K562 (cell line): ENCODE results near the gene RPS10. TPM values are rescaled to one million over a fixed set of nuclear protein-coding genes. Genes with fewer than 3 reads are reported as not detected.

Source experiments
- ARID1B ChIP-seq: fragments of 450-650 bp; IDR thresholded peaks from 2 replicates; pipeline ENCODE4 v1.6.1; 2016; ENCODE audit warnings: antibody characterized with exemption, mild to moderate bottlenecking, inconsistent platforms
- CLOCK ChIP-seq: fragments of 250-450 bp; sonication (Bioruptor Pico); IDR thresholded peaks from 2 replicates; pipeline ENCODE4 v1.4.0; 2020; ENCODE audit warnings: mild to moderate bottlenecking, moderate library complexity, borderline replicate concordance
- CTCFL ChIP-seq: IDR thresholded peaks from 2 replicates; pipeline ENCODE4 v1.6.1; 2011; ENCODE audit warnings: borderline replicate concordance, low read depth, mild to moderate bottlenecking, moderate library complexity, low read length; ENCODE audit not compliant: insufficient read depth, poor library complexity, severe bottlenecking
- HNRNPL ChIP-seq: fragments of 200-400 bp; formaldehyde crosslinking; IDR thresholded peaks from 2 replicates; pipeline ENCODE4 v1.6.1; 2017; ENCODE audit warnings: low read depth, mild to moderate bottlenecking, low read length
- NCOA1 ChIP-seq: fragments of 450-650 bp; IDR thresholded peaks from 2 replicates; pipeline ENCODE4 v1.6.1; 2016; ENCODE audit warnings: low read depth
- NFRKB ChIP-seq: fragments of 450-650 bp; IDR thresholded peaks from 2 replicates; pipeline ENCODE4 v1.6.1; 2016; ENCODE audit warnings: low read depth
- NR2C2 ChIP-seq, 2 experiments: fragments of 200-800 bp in 1 of 2; sonication (Bioruptor generic) in 1 of 2; sonication (generic) in 1 of 2; formaldehyde crosslinking in 1 of 2; IDR thresholded peaks; 2 replicates each; pipeline versions ENCODE4 v1.6.1 to v1.8.0; 2016 to 2022; ENCODE audit warnings: mild to moderate bottlenecking in 1 of 2, missing compliant biosample characterization in 1 of 2, missing genetic modification characterization in 1 of 2, missing genetic modification reagents in 1 of 2
- POLR2B ChIP-seq: fragments of 450-650 bp; IDR thresholded peaks from 2 replicates; pipeline ENCODE4 v1.6.1; 2018; ENCODE audit warnings: low read depth; ENCODE audit not compliant: partially characterized antibody
- RBM22 ChIP-seq: fragments of 200-400 bp; formaldehyde crosslinking; IDR thresholded peaks from 2 replicates; pipeline ENCODE4 v1.6.1; 2018; ENCODE audit warnings: low read length, low read depth; ENCODE audit not compliant: poor library complexity, severe bottlenecking
- SIN3B ChIP-seq: fragments of 450-650 bp; IDR thresholded peaks from 2 replicates; pipeline ENCODE4 v1.6.1; 2017; ENCODE audit warnings: low read depth, mild to moderate bottlenecking, moderate library complexity
- SMARCA4 ChIP-seq: fragments of 450-650 bp; IDR thresholded peaks from 2 replicates; pipeline ENCODE4 v1.6.1; 2016
- TBL1XR1 ChIP-seq, 2 experiments: IDR thresholded peaks; 2 replicates each; pipeline ENCODE4 v1.6.1; 2012; ENCODE audit warnings: improper control_type of control experiment in 2 of 2, low read length in 2 of 2, mild to moderate bottlenecking in 1 of 2
- ZNF384 ChIP-seq: IDR thresholded peaks from 2 replicates; pipeline ENCODE4 v1.6.1; 2012; ENCODE audit warnings: low read depth, low read length, improper control_type of control experiment
- ZNF436 ChIP-seq: fragments of 250-450, 450-650 bp; sonication (Bioruptor Pico); formaldehyde crosslinking; IDR thresholded peaks from 2 replicates; pipeline ENCODE4 v1.7.0; 2020; ENCODE audit warnings: mild to moderate bottlenecking
- polyA plus RNA-seq, 8 experiments: library from polyadenylated mRNA; depleted of rRNA in 4 of 8; stranded (reverse) in 5 of 8; unstranded in 3 of 8; fragments of >200 nt; fragmentation: Nextera tagmentation in 2 of 8; fragmentation: Illumina TruSeq in 1 of 8; extraction: Ambion mirVana in 2 of 8; extraction: Trizol in 1 of 8; gene quantifications; 2 replicates each; pipeline versions ENCODE4 v1.2.1 to v1.2.3, GENCODE V29; 2011 to 2014; ENCODE audit warnings: inconsistent platforms in 1 of 8, missing spikeins in 1 of 8
- total RNA-seq, 7 experiments: library from RNA; depleted of rRNA in 6 of 7; stranded (reverse); fragments of >200 nt in 6 of 7; fragmentation: Illumina TruSeq in 2 of 7; extraction: Trizol in 2 of 7; gene quantifications; 2 replicates each; pipeline versions ENCODE4 v1.2.1 to v1.2.3, GENCODE V29; 2011 to 2021; ENCODE audit warnings: low replicate concordance in 1 of 7
- TF ChIP-seq, protein P1 (sequence below): sonication (generic); formaldehyde crosslinking; IDR thresholded peaks from 2 replicates; pipeline ENCODE4 v1.8.0; 2022; ENCODE audit warnings: mild to moderate bottlenecking, missing genetic modification reagents

Gene RPS10
- total and polyA plus RNA-seq, 9 of the 15 experiments (the other 6 are each of a cell fraction or from before 2014, with no cell fraction given), result 2,680 to 5,251 (median 3,876) TPM

DNA sequence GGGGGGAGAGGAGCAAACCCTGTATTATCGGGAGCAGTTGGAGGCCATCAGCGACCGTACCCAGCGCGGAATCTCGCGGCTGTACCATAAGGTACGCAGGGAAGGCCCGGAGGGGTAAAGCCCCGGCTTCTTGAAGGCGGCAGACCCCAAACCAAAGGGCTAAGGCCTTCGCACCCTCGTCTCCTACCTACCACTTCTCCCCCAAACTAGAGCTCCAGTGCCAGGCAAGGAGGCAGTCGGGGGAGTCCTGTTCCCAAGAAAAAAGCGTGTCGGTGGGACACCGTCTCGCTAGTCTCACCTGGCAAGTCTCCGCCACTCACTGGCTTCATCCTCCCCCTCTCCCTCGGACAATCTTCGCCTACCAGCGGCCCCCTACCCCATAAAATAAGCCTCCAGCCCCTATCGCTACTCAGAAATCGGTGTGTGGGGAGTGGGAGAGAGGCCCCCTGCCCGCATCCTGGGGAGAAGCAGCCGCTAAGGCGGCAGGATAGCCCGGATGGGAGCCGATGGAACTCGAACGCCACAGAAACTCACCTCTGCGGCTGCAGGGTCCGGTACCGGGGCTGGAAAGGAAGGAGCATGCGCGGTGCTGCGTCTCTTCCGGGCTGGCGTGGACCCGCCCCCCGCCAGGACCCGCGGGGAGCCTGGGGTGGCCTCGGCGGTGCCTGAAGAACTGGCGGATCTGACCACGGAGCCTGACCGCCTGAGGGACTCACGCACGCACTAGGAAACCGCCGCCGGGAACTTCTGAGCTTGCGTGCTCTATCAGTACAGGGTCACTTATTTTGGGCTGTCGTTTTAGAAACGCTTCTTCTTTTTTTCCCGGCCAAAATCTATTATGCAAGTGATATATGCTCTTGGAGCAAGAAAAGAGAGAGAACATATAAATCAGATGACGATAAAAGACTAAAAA, at the start of gene RPS10 (continued):
- TF ChIP-seq NR2C2 (CRISPR knock-in tag; IDR thresholded peaks at IDR 0.05) (no peak), NR2C2 (tag; IDR thresholded peaks at IDR 0.05) (peak; percentile 42), NCOA1 (0 out of 2 replicates have a peak, but pooled peaks have one; percentile 40), CTCFL (no peak), ARID1B (peak; percentile 45; the same call in 1 of the 2 replicates), CLOCK (CRISPR knock-in tag) (no peak), TBL1XR1 (IDR thresholded peaks at IDR 0.05; ENCODE audit: low read length in 2 of 2) (peak in 1 of 2 experiments; percentile 39; a peak in 1 of 4 replicates), RBM22 (peak; percentile 81), HNRNPL (no peak), ZNF436 (CRISPR knock-in tag) (0 out of 2 replicates have a peak, but pooled peaks have one; percentile 8), ZNF384 (0 out of 2 replicates have a peak, but pooled peaks have one; percentile 11), POLR2B (peak; percentile 99), SMARCA4 (0 out of 2 replicates have a peak, but pooled peaks have one; percentile 50), NFRKB (peak; percentile 92), SIN3B (peak; percentile 61; the same call in 1 of the 2 replicates)
- TF ChIP-seq, protein P1, sequence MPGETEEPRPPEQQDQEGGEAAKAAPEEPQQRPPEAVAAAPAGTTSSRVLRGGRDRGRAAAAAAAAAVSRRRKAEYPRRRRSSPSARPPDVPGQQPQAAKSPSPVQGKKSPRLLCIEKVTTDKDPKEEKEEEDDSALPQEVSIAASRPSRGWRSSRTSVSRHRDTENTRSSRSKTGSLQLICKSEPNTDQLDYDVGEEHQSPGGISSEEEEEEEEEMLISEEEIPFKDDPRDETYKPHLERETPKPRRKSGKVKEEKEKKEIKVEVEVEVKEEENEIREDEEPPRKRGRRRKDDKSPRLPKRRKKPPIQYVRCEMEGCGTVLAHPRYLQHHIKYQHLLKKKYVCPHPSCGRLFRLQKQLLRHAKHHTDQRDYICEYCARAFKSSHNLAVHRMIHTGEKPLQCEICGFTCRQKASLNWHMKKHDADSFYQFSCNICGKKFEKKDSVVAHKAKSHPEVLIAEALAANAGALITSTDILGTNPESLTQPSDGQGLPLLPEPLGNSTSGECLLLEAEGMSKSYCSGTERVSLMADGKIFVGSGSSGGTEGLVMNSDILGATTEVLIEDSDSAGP (CRISPR knock-in tag), result no peak
